ENCODE results near the gene SETX.

SETX gene

DNA sequence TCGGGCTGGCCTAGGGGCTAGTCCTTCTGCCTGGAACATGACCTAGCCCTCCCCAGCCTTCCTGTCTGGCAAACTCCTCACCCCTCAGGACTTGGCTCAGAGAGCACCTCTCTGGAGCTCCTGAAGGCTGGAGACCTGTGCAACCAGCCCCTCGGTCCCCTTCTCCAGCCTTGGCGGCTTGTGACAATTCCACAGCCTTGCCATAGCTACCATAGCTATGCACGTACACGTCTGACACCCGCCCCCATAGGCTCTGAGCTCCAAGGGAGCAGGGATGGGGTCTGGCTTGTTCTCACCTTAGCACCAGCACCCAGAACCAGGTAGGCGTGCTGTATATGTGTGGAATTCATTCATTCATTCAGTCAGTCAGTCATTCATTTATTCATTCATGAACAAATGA, 143.2 kb downstream of the SETX start:
- H3K4me1 ChIP-seq (ENCODE audit: control insufficient read depth, insufficient read depth, low read length), result peaks cover 11% of the 10 kb centered on the region
- no peaks in the 10 kb centered on the region for H3K36me3 ChIP-seq (ENCODE audit: control insufficient read depth, insufficient read depth, low read length)
- H3K27ac ChIP-seq (ENCODE audit: low read depth, low read length), result no peak overlapping the region
- H3K9me3 ChIP-seq (ENCODE audit: control insufficient read depth, insufficient read depth, low read length), result no peaks in the 10 kb centered on the region
- no peak overlapping the region for H3K9ac ChIP-seq (ENCODE audit: low read depth, low read length)
- no peak overlapping the region for H3K4me3 ChIP-seq (ENCODE audit: low read depth, low read length)
- H3K27me3 ChIP-seq (ENCODE audit: control insufficient read depth, insufficient read depth, low read length), result no peaks in the 10 kb centered on the region

Data from HUES48 (cell line).